ENCODE measurements around the gene KIAA0930.

KIAA0930 gene

DNA sequence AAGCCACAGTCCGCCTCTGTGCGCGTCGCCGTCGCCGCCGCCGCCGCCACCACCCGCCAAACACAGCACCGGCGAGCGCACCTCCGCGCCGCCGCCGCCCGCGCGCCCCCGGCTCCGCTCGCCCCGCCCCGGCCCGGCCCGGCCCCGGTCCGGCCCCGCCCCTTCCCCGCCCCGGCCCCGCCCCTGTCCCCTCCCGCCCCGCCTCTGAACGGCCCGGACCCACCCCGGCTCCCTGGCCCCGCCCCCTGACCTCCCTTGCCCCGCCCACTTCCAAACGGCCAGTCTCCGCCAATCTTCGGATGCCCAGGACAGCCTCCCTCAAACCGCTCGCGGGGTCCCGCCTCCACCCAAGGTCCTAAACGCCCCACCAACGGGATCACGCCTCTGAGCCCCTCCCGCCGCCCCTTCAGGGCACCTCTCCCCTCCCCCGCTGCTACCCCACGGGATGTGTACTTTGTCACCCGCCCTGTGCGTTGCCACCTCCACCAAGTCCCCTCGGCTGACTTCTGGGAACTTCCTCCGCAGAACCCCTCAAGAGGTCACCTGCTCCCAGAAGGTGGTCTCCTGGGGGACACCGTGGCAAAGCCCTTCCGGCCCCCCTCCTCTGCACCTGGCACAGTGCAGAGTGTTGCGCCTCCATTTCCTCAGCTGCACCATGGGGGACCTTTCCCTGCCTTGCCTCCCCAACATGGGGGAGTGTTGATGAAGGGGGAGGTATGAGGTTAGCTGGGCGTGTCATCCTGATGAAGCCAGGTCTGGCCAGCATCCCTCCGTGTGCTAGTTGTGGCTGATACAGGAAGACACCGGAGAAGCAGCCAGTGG, at the start of gene KIAA0930:
KIAA0930 (minus strand) TSS at position 85 of the 822 bp plus-strand sequence. CDS start 191 bp downstream, outside the sequence.
- Histone ChIP-seq H3K9ac (ENCODE audit: low read length) (peak within 1 kb of the TSS; percentile 71), H3K9me2 (ENCODE audit: low read depth, low read length) (no peaks in the 10 kb centered on the region), H3K27ac (ENCODE audit: low read depth, low read length, poor library complexity, severe bottlenecking) (no peak within 1 kb of the TSS), H2AFZ (ENCODE audit: low read length) (no peak within 1 kb of the TSS), H3K4me2 (ENCODE audit: low read length) (peak within 1 kb of the TSS; percentile 98), H3K9me3 (ENCODE audit: low read length) (no peaks in the 10 kb centered on the region), H3K4me1 (ENCODE audit: insufficient read depth, low read length, severe bottlenecking) (peaks cover 25% of the 10 kb centered on the region), H3K79me2 (ENCODE audit: insufficient read depth, low read length) (no peaks in the 10 kb centered on the region), H4K20me1 (ENCODE audit: insufficient read depth, low read length) (no peaks in the 10 kb centered on the region), H3K4me3 (ENCODE audit: low read depth, low read length, poor library complexity, severe bottlenecking) (peak within 1 kb of the TSS; percentile 90), H3K27me3 (ENCODE audit: insufficient read depth, low read length) (no peaks in the 10 kb centered on the region), H3K36me3 (ENCODE audit: insufficient read depth, low read length) (peaks cover 9% of the 10 kb centered on the region; the same call in 1 of the 2 replicates), H3F3A (ENCODE audit: insufficient read depth, low read length) (no peaks in the 10 kb centered on the region)
- TF ChIP-seq EZH2 (IDR thresholded peaks at IDR 0.05; ENCODE audit: borderline replicate concordance, low read length): no peak
- TF ChIP-seq, protein P1, sequence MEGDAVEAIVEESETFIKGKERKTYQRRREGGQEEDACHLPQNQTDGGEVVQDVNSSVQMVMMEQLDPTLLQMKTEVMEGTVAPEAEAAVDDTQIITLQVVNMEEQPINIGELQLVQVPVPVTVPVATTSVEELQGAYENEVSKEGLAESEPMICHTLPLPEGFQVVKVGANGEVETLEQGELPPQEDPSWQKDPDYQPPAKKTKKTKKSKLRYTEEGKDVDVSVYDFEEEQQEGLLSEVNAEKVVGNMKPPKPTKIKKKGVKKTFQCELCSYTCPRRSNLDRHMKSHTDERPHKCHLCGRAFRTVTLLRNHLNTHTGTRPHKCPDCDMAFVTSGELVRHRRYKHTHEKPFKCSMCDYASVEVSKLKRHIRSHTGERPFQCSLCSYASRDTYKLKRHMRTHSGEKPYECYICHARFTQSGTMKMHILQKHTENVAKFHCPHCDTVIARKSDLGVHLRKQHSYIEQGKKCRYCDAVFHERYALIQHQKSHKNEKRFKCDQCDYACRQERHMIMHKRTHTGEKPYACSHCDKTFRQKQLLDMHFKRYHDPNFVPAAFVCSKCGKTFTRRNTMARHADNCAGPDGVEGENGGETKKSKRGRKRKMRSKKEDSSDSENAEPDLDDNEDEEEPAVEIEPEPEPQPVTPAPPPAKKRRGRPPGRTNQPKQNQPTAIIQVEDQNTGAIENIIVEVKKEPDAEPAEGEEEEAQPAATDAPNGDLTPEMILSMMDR (IDR thresholded peaks at IDR 0.05; ENCODE audit: low read length): no peak

DNA sequence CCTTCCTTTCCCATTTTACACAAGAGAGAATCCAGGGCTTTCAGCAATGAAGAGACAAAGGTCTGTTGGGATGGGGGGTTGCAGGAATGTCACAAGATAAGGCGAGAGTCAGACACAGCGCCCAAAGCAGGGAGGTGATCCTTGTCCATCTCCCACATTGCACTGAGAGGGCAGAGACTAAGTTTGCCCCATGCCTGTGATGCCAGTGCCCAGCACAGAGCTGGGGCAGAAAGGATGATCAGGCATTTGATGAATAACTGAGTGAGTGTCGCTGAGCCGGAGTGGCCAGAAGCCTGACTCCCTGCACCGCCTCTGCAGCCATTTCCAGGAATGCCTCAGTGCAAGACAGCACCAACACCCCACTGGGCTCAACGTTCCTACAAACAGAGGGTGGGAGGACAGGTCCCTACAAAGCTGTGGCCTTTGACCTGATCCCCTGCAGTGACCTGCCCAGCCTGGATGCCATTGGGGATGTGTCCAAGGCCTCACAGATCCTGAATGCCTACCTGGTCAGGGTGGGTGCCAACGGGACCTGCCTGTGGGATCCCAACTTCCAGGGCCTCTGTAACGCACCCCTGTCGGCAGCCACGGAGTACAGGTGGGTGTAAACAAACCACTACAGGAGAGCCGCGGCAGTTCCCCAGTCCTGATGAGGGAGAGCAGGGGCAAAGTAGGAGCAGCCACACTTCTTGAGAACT, 46.3 kb upstream of the KIAA0930 start:
- H3K4me1 ChIP-seq (ENCODE audit: insufficient read depth, low read length, severe bottlenecking): peaks cover 13% of the 10 kb centered on the region
- no peak overlapping the region for H3K4me3 ChIP-seq (ENCODE audit: low read depth, low read length, poor library complexity, severe bottlenecking)
- H3K27me3 ChIP-seq (ENCODE audit: insufficient read depth, low read length): peaks cover 8% of the 10 kb centered on the region
- H4K20me1 ChIP-seq (ENCODE audit: insufficient read depth, low read length): no peaks in the 10 kb centered on the region
- H3K79me2 ChIP-seq (ENCODE audit: insufficient read depth, low read length): no peaks in the 10 kb centered on the region
- no peak overlapping the region for H3K4me2 ChIP-seq (ENCODE audit: low read length)
- TF ChIP-seq, protein P1 (IDR thresholded peaks at IDR 0.05; ENCODE audit: low read length): no peak
- no peak for TF ChIP-seq EZH2 (IDR thresholded peaks at IDR 0.05; ENCODE audit: borderline replicate concordance, low read length)
- H3F3A ChIP-seq (ENCODE audit: insufficient read depth, low read length): no peaks in the 10 kb centered on the region
- H3K27ac ChIP-seq (ENCODE audit: low read depth, low read length, poor library complexity, severe bottlenecking): no peak overlapping the region
- H3K9me2 ChIP-seq (ENCODE audit: low read depth, low read length): no peaks in the 10 kb centered on the region
- H3K36me3 ChIP-seq (ENCODE audit: insufficient read depth, low read length): no peaks in the 10 kb centered on the region
- no peak overlapping the region for H3K9ac ChIP-seq (ENCODE audit: low read length)
- H2AFZ ChIP-seq (ENCODE audit: low read length): no peak overlapping the region
- H3K9me3 ChIP-seq (ENCODE audit: low read length): no peaks in the 10 kb centered on the region

DNA sequence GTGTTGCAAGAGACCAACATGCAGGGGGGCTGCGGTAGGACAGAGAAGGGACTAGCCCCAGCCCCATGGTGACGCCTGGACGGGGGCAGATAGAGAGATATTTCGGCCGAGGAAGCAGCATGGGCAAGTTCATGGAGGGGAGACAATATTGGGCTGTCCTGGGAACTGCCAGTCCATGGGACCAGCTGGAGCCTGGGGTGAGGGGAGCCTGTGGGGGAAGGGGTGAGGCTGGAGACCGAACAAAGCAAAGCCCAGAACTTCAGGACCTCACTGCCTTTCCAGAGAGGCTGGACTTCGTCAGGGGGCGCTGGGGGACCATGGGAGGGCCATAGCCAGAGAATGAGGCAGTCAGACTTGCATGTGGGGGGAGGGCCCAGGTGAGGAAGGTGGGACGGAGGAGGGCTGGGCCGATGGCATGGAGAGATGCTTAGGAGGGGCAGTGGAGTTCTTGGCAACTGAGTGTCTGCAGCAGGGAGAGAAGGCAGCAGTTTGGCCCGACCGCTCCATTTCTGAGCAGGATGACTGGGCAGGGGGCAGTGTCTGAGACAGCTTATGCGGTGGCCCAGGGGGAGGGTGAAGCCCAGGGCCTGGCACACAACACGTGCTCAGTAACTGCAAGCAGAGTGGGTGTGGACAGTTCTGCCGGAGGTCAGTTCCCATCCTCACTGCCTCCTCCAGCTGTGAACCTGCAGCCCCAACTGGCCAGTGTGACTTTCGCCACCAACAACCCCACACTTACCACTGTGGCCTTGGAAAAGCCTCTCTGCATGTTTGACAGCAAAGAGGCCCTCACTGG, 44.8 kb upstream of the KIAA0930 start:
- no peak for TF ChIP-seq EZH2 (IDR thresholded peaks at IDR 0.05; ENCODE audit: borderline replicate concordance, low read length)
- TF ChIP-seq, protein P1 (IDR thresholded peaks at IDR 0.05; ENCODE audit: low read length): no peak
- H3K36me3 ChIP-seq (ENCODE audit: insufficient read depth, low read length): no peaks in the 10 kb centered on the region
- no peak overlapping the region for H2AFZ ChIP-seq (ENCODE audit: low read length)
- no peaks in the 10 kb centered on the region for H4K20me1 ChIP-seq (ENCODE audit: insufficient read depth, low read length)
- H3K9me3 ChIP-seq (ENCODE audit: low read length): no peaks in the 10 kb centered on the region
- no peaks in the 10 kb centered on the region for H3F3A ChIP-seq (ENCODE audit: insufficient read depth, low read length)
- peak overlapping the region; percentile 48 for H3K4me2 ChIP-seq (ENCODE audit: low read length)
- peak overlapping the region; percentile 39 for H3K4me3 ChIP-seq (ENCODE audit: low read depth, low read length, poor library complexity, severe bottlenecking)
- H3K27ac ChIP-seq (ENCODE audit: low read depth, low read length, poor library complexity, severe bottlenecking): no peak overlapping the region
- peaks cover 13% of the 10 kb centered on the region for H3K4me1 ChIP-seq (ENCODE audit: insufficient read depth, low read length, severe bottlenecking)
- no peak overlapping the region; the same call in 1 of the 2 replicates for H3K9ac ChIP-seq (ENCODE audit: low read length)
- H3K79me2 ChIP-seq (ENCODE audit: insufficient read depth, low read length): no peaks in the 10 kb centered on the region
- no peaks in the 10 kb centered on the region; the same call in 1 of the 2 replicates for H3K27me3 ChIP-seq (ENCODE audit: insufficient read depth, low read length)
- H3K9me2 ChIP-seq (ENCODE audit: low read depth, low read length): no peaks in the 10 kb centered on the region
